GM06990 (cell line): ENCODE measurements around the gene LYRM7.
A peak's percentile ranks its signal among the peaks of the same experiment; 100 is the strongest.

Experiments
- DNase-seq: peaks from one replicate; pipeline ENCODE4 v3.0.0-alpha.2; 2011; ENCODE audit not compliant: insufficient read length; ENCODE audit errors: extremely low read depth
- H3K27me3 ChIP-seq: replicated peaks from 2 replicates; pipeline ENCODE4 v1.6.0; 2011; ENCODE audit warnings: low read length; ENCODE audit not compliant: control insufficient read depth, insufficient read depth
- H3K36me3 ChIP-seq: 2 replicates; pipeline ENCODE4 v1.5.1; 2011; ENCODE audit warnings: low read length; ENCODE audit not compliant: control insufficient read depth, insufficient read depth
- H3K4me3 ChIP-seq: replicated peaks from 2 replicates; pipeline ENCODE4 v1.5.1; 2011; ENCODE audit warnings: low read depth, mild to moderate bottlenecking, control low read depth, low read length
- TF ChIP-seq, protein P1 (sequence below): IDR thresholded peaks from 2 replicates; pipeline ENCODE4 v1.5.1; 2011; ENCODE audit warnings: low read length, control low read depth, mild to moderate bottlenecking, inconsistent platforms; ENCODE audit not compliant: insufficient read depth, poor library complexity, severe bottlenecking

LYRM7 gene

DNA sequence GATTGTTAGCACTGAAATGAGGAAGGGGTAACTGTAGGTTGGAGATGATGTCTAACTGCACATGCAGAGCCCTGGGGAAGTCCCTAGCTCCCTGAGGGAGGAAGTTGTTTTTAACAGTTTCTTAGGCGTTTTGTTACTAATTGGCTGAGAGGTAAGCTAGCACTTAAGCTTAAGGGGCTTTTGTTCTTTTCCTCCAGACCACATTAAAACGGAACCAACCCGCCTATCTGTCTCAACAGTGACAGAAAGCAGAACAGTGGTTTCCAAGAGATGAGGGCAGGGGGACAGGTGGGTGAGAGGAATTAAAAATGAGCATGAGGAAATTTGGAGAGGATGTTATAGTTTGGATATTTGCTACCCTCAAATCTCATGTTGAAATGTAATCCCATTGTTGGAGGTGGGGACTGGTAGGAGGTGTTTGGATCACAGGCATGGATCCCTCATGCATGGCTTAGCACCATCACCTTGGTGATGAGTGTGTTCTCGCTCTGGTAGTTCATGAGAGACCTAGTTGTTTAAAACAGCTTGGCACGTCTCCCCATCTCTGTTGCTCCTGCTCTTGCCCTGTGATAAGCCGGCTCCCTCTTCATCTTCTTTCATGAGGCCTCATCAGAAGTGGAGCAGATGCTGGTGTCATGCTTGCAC, 38.9 kb downstream of the LYRM7 start:
- Histone ChIP-seq H3K4me3 (peak overlapping the region; percentile 59), H3K36me3 (no peaks in the 10 kb centered on the region), H3K27me3 (no peaks in the 10 kb centered on the region)
- TF ChIP-seq, protein P1, sequence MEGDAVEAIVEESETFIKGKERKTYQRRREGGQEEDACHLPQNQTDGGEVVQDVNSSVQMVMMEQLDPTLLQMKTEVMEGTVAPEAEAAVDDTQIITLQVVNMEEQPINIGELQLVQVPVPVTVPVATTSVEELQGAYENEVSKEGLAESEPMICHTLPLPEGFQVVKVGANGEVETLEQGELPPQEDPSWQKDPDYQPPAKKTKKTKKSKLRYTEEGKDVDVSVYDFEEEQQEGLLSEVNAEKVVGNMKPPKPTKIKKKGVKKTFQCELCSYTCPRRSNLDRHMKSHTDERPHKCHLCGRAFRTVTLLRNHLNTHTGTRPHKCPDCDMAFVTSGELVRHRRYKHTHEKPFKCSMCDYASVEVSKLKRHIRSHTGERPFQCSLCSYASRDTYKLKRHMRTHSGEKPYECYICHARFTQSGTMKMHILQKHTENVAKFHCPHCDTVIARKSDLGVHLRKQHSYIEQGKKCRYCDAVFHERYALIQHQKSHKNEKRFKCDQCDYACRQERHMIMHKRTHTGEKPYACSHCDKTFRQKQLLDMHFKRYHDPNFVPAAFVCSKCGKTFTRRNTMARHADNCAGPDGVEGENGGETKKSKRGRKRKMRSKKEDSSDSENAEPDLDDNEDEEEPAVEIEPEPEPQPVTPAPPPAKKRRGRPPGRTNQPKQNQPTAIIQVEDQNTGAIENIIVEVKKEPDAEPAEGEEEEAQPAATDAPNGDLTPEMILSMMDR = no peak
- peak; percentile 81 for DNase-seq

DNA sequence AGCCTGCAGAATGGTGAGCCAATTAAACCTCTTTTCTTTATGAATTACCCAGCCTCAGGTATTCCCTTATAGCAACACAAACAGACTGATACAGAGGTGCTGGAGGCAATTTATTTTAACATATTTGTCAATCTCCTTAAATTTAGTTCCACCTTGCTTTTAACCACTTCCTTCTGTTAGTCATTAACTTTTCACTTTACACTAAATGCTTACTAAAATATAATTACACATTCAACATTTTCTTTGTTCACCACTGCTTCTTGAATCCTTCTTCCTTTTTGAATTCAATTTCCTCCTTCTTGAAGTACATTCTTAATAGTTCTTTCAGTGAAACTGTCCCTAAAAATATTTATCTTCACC, 39.4 kb downstream of the LYRM7 start:
- H3K27me3 ChIP-seq = no peaks in the 10 kb centered on the region
- TF ChIP-seq, protein P1 = no peak
- DNase-seq = no peak
- no peaks in the 10 kb centered on the region for H3K36me3 ChIP-seq
- peak overlapping the region; percentile 59 for H3K4me3 ChIP-seq

DNA sequence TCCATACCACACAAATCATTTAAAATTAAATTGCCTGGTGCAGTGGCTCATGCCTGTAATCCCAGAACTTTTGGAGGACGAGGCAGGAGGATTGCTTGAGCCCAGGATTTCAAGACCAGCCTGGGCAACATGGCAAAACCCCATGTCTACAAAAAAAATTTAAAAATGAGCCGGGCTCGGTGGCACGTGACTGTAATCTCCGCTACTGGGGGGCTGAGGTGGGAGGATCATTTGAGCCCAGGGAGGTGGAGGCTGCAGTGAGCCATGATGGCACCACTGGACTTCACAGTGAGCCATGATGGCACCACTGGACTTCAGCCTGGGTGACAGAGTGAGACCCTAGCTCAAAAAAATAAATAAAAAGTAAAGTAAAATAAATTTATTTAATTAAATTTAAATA, 40.9 kb downstream of the LYRM7 start:
- H3K4me3 ChIP-seq = peak overlapping the region; percentile 59
- H3K27me3 ChIP-seq = no peaks in the 10 kb centered on the region
- no peak for DNase-seq
- H3K36me3 ChIP-seq = no peaks in the 10 kb centered on the region
- TF ChIP-seq, protein P1 = no peak

DNA sequence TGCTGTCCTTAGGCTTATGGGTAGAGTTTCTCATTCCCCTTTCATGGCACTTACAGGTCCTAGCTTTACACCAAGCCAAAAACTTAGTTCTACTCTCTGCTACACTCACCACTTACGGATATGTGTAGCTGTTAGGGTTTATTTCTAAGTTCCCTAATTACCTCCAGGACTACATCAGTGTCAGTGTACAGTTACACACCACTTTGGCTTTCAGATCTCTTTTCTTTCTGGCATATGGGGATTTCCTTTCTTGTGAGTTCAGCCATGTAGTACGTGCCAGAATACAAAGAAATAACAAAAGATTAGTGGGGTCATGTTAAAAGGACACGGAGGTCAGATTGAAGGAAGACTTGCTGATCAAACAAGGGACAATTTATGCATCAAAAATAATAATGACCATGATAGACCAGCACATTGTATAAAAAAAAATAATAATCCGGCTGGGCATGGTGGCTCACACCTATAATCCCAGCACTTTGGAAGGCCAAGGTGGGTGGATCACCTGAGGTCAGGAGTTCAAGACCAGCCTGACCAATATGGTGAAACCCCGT, 41.8 kb downstream of the LYRM7 start:
- peak overlapping the region; percentile 55 for H3K4me3 ChIP-seq
- peak; percentile 73 for DNase-seq
- H3K27me3 ChIP-seq = no peaks in the 10 kb centered on the region
- H3K36me3 ChIP-seq = no peaks in the 10 kb centered on the region
- TF ChIP-seq, protein P1 = no peak

DNA sequence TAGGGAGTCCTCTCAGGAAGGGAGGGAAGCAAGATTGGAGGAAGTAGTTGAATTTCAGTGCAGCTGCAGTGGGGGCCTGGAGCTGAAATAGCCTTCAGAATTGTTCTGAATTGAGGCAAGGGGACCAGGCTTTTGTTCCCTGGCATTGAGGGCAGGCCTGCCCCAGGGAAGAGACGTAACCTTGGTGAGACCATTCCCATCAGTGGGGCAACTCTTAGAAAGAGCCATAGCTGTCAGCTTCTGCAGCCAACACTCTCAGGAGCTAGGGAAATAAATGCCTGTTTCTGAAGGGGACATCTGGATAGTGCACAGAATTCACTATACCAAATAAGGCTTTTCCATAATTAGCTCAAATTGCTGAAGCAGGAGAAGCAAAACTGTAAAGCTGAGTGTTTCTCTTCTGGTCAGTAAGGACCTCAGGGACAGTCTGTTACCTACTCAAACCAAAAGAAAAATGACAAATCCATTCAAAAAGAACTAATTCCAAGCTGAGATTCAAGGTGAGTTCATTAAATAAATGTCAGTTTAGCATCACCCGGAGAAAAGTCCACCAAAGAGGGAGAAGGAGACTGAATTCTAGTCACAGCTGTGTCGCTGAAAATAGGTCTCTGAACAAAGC, 44.0 kb downstream of the LYRM7 start:
- no peaks in the 10 kb centered on the region for H3K36me3 ChIP-seq
- no peak overlapping the region for H3K4me3 ChIP-seq
- TF ChIP-seq, protein P1 = no peak
- no peak for DNase-seq
- no peaks in the 10 kb centered on the region for H3K27me3 ChIP-seq
